Hippocampal formation (tissue), 2 donors: ENCODE results near the gene ACSL3.
"Not testable (repeated sequence)": the region's sequence is repeated elsewhere in the genome, so short reads cannot be mapped to it uniquely, and the experiment has no call there.

ENCODE experiments used
- DNase-seq, 2 donors: peaks; one replicate each; lab custom pipeline; 2025; lab: John Stamatoyannopoulos, UW

ACSL3 gene

DNA sequence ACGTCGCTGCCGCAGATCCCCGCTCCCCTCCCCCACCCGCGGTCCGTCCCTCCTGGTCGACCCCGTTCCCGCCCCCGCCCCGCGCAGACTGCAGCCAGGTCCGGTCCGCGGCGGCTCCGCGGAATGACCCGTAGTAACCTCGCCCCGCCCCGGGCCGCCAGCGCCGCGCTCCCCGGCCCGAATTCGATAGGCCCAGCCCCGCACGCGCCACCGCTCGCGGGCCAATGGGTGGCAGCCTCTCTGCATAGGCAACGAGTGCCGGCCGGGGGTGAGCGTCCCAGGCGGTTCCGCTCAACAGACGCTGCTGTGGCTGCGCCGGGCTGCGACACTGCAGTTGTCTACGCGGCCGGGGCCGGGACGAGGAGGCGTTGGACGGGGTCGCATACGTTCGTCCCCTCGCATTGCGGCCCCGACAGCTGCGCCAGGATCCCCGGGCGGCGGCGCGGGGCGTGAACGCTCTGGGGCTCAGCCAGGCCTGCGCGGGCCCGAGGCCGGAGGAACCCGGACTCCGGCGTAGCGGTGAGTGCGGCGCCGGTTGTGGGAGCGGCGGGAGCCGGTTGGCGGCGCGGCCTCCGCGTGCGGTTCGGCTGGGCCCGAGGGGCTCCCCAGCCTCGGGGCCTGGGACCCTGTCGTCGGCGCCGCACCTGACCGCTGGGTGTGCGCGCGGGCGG is at the start of gene ACSL3:
Gene ACSL3 (plus strand): TSS at position 297 of the 671 bp plus-strand sequence. CDS start 47,737 bp downstream, outside the sequence.
- DNase-seq, result peak; percentile 95

DNA sequence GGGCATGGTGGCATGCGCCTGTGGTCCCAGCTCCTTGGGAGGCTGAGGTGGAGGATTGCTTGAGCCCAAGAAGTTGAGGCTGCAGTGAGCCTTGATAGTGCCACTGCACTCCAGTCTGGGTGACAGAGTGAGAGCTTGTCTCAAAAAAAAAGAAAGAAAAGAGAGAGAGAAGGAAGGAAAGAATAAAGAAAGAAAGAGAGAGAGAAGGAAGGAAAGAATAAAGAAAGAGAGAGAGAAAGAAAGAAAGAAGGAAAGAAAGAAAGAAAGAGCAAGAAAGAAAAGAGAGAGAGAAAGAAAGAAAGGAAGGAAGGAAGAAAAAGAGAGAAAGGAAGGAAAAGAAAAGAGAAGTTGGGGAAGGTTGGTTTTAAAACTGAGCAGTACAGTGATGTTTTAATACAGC is 49.0 kb upstream of the ACSL3 start:
- DNase-seq, result no peak

DNA sequence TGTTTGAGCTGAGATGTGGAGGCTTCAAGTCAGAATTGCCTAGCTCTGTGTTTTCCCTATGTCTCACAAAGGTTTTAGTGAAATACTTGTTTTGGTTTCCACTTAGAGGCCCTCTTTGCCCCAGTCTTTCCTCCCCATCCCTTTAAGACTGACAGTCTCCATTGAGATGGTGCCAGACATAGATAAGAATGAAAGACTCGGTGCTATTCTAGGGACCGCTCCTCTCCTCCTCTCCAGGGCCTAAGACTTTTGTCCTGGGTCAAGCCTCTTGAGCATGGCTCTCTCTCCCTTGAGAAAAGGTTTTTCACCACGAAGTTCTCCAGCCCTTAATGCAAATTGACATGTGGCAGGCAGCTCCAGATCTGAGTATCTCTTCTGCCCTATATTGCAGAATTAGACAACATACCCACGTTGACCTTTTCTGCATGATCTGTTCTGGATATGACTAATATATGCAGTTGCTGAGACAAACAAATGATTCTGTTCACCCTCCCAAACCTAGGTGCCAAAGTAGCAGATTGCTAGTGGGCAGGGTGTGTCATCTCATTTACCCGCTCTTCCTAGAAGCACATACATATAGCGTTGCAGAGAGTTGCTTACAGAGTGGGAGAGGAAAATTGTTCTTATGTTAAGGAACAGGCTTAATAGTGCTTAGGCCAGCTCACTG is 47.5 kb upstream of the ACSL3 start:
- DNase-seq, result peak in 1 of 2 donors; percentile 21

DNA sequence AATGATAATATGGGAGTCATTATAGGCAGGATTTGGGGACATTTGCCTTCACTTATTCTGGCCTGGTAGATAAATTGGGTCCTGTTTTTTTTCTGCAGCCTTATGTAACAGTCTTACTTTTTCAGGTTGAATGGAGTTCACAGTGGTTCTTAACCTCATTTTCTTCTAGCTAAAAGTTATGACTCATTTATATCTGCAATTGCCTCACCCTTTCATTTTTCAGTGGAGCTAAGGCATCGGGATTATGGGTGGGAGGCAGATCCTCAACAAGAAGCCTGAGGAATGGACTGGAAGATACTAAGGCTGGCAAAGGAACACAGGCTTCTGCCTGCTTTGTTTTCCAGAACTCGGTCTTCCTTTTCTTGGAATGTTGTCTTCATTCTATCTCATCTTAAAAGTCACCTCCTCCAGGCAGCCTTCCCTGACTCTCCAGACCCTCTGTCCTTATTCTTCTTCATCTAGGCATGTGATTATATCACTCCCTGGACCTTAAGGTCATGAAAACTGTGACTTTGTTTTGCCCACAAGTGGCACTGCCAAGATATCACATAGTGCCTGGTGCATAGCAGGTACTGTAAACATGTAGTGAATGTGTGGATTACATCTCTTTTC is 41.0 kb upstream of the ACSL3 start:
- no peak for DNase-seq

DNA sequence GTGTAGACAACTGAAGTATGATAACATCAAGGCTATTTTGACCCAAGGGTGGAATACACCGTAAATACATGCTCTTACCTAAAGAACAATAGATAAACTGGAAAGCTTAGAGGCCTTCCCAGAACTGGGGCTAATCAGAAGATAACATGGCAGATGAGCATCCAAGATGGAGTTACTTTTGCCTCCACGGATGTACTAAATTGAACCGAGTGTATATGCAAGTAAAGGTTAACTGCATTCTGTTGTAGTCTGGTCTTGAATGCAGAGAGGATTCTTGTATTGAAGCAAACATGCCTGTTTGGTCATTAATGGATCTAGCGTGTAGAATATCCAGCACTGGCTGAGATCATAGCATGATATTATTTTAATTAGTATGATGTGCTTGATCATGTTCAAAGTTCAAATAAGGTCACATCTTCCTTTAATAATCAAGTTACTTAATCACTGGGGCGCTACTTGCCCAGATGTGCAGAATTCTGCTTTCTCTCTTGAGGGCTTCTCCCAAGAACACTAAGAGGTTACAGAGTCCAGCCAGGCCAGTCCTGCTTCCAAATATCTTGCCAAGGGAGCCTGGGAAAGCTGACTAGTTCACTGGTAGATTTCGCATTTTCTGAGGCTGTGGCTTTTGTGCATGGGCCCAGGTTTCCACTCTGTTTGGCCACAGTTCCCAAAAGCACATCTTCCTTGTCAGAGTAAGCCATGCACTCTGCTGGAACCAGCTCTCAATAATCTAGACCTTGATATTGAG is 37.5 kb upstream of the ACSL3 start:
- DNase-seq, result no peak

DNA sequence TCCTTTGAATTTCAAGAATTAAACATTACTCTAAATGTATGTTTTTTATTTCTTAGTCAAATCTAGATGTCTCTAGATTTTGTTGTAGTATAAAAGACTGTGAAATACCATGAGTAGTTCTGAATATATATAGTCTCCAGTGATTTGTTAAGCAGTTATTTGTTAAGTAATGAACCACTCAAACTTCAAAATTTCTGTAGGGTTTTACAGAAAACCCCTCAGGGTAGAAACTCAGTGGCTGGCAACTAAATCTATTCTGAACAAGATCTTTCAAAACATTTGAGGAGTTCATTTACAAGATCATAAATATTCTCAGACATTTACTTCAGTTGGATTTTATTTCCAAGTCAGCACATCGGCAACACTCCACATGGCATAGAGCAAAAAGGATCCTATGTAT is 35.8 kb upstream of the ACSL3 start:
- DNase-seq, result no peak

DNA sequence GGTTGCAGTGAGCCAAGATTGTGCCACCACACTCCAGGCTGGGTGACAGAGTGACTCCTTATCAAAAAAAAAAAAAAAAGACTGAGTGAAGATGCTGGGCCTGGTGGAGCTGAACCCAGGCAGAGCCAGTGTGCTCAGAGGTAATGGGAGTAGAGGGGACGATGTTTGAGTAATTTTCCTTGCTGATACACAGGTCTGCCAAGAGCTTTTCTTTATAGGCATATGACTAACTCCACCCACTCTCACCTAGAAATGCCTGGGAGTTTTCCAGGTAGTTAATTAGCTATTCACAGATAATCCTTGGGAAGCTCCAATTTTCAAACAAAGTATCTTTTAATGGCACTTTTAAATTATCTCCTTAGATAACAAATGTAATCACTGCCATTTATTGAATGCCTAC is 33.4 kb upstream of the ACSL3 start:
- DNase-seq, result no peak

DNA sequence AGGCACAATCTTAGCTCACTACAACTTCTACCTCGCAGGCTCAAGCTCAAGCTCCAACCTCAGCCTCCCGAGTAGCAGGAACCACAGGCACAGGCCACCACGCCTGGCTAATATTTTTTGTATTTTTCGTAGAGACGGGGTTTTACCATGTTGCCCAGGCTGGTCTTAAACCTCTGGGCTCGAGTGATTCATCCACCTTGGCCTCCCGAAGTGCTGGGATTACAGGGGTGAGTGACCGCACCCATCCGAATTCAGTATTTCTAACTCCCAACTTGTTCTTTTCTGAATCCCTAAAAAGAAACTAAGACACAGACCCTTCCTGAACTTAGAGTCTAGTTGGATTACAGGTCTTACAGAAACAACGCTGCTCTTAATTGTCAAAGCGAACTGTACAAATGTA is 32.3 kb upstream of the ACSL3 start:
- no peak for DNase-seq

DNA sequence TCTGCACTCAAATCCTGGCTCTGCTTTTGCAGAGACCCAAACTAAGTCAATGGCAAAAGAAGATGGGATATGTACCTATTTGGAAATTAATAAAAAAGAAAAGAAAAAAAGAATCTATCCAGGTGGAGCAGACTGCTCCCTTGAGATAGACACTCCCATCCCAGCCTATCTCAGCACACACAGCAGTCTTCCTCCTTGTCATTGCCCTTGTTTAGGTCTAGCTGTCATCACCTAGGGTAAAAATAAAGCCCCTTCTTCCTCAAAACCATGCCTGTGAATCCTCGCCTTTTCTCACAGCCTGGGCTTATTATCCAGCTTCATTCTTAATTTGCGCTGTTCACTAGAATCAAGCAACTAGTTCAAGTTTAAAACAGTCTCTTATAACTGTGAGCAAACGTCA is 30.7 kb upstream of the ACSL3 start:
- DNase-seq, result no peak

DNA sequence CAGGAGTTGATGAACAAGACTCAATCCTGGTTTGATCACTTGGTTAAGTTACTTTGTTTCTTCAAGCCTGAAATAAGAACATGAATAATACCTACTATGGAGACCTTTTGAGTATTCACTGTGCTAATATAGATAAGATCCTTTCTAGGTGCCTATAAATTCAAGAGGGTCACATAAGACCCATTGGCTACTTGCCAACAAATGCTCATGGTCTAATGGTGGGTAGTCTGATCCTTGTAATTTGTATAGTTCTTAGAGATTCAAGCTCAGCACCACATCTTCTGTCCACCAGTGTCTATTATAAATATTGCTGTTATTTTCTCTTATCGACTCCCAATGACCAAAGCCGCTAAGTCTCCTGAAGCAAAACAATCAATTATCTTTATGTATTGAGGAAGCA is 27.4 kb upstream of the ACSL3 start:
- no peak for DNase-seq

DNA sequence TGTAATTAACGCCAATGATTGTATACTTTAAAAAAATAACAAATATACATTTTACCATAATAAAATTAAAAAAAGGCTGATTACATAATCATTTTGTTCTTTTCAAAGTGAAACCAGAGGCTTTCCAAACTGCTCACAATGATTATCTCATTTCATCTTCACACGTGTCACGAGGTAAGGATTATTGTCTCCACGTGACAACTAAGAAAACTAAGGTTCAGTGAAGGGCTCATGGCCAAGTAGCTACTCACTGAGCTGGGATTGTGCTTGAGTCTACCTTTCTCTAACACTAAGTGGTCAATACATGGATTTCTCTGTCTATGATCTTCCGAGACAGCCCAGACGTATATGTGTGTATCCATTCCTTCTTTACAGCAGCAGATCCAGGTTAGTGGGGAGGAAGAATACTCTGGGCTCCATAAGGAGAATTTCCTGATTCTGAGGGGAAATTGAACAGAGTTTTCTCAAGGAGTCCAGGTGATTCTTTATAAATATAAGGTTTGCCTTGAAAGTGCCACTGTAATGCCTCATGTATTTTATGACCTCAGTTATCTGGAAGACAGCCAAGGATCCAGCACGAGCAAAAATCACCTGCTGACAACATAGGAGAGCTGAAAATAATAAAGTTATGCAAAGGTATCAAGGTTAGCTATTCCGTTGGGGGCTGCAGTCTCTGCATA is 25.6 kb upstream of the ACSL3 start:
- DNase-seq, result no peak

DNA sequence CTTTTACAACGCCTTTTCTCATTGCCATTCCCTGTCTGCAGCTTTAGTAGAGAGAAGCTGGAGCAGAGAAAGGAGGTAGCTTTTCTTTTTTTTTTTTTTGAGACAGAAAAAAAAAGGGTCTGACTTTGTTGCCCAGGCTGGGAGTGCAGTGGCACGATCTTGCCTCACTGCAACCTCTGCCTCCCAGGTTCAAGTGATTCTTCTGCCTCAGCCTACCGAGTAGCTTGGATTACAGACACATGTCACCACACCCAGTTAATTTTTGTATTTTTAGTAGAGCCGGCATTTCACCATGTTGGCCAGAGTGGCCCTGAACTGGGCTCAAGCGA is 25.0 kb upstream of the ACSL3 start:
- no peak for DNase-seq

DNA sequence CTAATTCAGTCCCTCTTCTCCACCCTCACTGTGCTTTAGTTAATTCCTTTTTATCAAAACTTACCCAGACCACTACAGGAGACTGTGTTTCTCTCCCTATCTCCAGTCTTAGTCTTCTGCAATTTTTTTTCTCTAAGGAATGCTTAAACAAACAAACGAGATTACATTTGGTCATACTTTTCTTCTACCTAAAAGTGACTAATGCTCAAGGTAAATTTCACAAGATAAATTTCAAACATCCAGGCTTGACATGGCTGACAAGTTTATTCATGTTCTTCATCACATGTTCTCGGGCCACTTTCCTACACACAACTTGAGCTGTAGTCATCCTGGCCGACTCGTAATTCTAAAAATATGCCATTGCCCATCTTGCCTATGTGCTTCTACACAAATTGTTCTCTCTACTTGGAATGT is 23.2 kb upstream of the ACSL3 start:
- DNase-seq, result no peak

DNA sequence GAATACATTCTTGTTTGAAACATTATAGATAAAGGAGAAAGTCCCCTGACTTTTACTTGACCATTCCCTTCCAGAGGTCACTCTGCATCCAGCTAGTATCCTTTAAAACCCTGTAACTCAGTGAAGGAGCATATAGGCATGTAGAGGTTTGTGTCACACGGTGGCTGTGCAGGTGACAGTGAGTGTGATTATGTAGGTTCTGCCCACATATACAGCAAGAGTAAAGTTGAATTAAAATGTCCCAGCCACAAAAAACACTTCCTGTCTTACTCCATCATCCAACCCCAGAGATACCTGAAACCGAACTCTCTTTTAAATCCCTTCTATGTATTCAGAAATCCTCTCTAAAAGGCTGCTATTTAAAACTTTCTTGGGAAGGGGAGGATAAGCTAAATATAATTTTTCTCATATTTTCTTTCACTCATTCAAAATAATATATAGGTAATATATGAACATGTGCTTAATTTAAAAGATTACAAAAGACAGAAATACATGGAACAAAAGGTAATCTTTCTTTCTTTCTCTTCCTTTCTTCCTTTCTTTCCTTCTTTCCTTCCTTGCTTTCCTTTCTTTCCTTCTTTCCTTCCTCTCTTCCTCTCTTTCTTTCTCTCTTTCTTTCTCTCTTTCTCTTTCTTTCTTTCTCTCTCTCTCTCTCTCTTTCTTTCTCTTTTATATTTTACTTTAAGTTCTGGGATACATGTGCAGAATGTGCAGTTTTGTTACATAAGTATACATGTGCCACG is 20.6 kb upstream of the ACSL3 start:
- no peak for DNase-seq

DNA sequence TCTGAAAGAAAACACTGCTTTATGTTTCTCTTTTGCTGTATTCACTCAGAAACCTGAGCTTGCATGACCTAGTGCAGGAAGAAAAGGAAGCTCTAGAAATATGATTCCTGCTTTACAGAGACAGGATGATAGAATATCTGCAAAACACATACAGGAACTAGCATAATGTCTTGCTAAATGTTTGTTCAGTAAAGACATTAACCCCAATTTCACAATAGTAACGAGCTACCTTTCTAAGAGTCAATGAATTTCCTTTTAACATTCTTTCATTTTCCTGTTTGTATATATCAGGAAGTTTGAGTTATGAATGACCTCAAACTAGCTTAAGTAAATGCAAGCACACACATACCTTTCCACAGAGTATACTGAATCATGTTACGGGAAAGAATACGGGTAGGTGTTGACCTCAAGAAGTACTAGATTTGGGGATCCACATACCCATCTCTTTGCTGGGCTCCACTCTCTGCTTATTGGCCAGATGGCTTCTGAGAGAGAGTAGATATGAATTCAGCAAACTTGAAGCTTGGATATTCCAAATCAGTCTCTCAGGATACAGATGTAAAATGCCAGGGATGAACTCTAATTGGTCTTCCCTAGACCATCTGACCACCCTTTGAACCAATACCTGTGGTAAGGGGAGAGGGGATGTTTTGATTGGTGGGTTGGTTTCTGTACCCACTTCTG is 18.2 kb upstream of the ACSL3 start:
- DNase-seq, result no peak

DNA sequence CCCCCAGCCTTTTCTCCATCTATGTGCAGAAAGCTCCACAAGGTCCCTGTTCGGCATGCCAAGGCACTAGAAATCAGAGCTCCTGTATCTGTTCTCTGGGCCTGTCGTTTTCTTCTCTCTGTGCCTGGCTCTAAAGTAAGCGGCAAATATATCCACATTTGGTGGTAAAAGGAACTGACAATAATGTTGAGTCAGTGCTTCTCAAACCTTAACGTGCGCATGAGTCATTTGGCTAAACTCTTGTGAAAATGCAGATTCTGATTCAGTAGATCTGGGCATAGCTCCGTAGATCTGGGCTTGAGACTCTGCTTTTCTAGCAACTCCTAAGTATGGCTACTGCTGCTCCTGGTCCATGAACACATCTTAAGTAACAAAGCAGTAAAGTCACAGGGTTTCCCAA is 16.5 kb upstream of the ACSL3 start:
- DNase-seq, result peak in 1 of 2 donors; percentile 9

DNA sequence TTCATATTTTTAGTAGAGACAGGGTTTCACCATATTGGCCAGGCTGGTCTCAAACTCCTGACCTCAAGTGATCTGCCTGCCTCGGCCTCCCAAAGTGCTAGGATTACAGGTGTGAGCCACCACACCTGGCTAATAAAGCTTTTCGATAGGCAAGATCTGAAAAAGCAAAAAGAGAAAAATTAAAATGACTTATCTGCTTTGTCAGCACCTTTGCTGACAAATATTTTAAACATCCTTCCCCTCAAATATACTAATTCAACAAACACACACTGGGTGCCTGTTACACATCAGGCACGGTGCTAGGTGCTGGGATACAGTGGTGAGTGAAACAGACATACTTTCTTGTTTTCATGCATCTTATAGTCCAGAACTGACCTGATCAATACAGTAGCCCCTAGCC is 15.5 kb upstream of the ACSL3 start:
- DNase-seq, result not testable (repeated sequence)

DNA sequence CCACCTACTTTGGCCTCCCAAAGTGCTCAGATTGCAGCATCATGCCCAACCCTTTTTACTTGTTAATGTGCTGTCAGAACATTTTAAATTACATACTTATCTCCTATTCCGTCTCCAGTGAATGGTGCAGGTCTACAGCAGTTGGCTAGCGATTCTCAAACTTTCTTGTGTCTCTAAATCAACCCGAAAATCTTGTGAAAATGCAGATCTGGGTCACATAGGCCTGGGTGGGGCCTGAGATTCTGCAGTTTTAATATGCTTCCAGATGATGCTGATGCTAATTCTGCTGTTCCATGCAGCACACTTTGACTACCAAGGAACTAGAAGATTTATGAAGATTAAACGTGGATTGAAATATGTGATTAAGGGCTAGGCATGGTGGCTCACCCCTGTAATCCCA is 14.8 kb upstream of the ACSL3 start:
- no peak for DNase-seq

DNA sequence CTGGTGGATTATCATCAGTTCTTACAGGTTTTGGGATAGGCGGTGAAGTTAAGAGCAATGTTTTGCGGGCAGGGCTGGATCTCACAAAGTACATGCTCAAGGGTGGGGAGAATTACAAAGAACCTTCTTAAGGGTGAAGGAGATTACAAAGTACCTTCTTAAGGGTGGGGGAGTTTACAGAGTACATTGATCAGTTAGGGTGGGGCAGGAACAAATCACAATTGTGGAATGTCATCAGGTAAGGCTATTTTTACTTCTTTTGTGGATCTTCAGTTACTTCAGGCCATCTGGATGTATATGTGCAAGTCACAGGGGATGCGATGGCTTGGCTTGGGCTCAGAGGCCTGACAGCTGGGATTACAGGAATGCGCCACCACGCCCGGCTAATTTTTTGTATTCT is 12.8 kb upstream of the ACSL3 start:
- DNase-seq, result not testable (repeated sequence)

DNA sequence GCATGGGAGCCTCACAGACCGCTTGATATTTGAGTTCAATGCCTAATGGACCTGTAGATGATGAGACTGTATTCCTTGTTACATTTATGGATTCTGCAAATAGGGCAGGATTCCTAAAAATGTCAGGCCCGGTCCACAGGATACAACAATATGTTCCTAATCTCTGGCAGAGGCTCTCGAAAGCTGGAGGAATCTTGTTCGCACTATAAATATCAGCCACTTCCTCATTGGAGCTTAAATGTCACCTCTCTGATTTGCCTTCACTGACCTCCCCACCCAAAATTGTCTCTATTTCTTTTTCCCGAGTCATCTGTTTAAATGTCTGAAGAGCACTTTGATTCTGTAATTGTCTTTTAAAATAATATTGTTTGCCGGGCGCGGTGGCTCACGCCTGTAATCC is 12.0 kb upstream of the ACSL3 start:
- no peak for DNase-seq
